Stimulated activated CD8-positive, alpha-beta memory T cell treated with anti-CD3 and anti-CD28 coated beads, Interleukin-7, amount 100 ng/mL, for 1 hour (primary cell): Measurements from ENCODE around the gene GCC1.

ENCODE experiments used
- DNase-seq, 2 donors: peaks; one replicate each; pipeline ENCODE4 v3.0.0-alpha.2; 2020; ENCODE audit warnings: low read depth in 2 of 2

The GCC1 gene

DNA sequence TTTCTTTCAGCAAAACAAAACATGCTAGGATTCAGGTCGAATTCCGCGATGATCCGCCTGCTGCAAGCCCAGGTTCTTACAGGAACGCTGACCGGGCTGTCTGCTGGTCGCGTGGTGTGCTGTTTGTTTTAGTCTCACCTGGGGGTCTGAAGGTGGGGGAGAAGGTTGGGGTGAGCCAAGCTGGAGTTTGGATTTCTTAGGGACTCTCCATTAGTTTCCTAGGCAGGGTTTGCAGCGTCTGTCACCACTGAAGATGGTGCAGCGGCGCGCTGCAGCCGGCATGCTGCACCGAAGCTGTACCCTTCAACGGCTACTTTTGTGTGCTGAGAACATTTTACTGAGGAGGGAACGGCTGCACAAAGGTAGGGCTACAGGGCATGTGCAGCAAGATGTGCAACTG, 48.7 kb downstream of the GCC1 start:
- no peak for DNase-seq

DNA sequence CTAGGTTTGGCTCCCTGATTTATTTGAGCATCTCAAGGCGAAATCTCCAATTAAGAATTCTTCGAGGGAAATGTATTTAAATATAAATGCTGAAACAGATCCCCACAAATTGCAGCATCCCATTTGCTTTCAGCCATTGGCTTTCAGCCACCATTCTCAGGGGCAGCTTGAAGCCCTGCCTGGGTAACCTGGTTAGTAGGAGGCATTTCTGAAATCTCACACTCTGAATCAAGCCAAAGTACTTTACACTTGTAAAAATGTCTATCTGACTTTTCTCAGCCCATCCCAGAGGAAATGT, 49.1 kb downstream of the GCC1 start:
- DNase-seq, result no peak

DNA sequence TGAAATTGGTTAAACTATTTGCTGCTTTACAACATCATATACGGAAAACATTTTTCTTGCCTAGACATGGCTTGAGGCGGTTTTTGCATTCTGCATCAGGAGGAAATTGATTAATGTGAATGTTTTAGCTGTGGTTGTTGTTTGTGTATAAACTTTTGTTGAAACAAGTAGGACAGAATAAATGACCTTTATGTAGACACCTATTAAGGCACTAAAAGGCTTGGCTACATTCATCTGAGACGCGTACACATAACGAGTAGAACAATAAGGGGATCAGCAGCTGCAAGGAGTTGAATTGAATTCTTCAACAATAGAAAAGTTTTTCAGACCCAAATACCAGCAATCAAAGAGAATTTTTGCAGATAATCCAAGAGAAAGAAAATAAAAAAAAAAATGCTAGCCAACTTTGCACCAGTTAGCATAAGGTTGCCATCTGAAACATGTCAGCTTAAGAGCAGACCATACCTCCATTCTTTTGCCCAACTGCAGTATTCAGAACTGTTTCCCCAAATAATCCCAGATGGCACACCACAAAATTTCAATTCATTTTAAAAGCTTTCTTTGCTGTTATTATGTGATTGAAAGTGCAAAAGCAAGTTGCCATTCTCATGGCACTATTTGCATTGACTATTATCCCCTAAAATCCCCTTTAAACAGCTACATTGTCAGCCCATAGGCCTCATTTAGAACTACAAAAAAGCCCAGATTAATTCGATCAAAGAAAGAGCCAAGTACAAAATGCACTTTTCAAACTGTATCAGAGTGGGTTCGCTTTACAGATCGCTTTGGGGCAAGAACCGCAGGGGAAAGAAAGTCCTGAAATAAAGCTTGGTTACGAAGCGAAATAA, 49.6 kb downstream of the GCC1 start:
- no peak for DNase-seq

DNA sequence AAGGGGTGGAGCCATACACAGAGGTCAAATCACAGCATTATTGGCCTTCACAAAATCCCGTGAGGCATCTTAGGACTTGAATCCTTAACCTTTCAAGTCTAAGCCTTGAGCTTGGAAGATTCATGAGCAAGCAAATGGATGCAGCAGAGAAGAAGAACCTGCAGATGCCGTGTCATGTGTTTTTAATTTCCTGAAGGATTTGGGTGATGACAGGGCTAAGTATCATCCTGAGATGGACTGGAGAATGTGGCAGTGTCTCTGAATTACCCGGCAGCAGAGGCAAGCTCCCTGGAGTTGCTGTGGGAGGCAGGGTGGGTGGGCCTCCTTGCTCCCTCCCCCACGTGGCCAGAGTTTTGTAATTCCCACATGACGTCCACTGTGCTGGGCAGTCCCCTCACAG, 50.8 kb downstream of the GCC1 start:
- no peak for DNase-seq

DNA sequence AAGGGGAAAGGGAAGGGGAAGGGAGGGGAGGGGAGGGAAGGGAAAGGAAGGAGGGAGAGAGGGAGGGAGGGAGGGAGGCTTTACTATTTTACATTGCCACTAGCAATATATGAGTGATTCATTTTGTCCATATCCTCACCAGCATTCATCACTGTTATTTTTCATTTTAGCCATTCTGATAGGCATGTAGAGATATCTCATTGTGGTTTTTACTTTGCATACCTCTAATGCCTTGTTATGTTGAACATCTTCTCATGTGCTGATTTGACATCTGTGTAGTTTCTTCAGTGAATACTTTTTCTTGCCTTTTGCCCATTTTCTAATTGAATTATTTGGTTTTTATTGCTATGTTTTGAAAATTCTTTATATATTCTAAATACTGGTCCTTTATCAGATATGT, 52.7 kb downstream of the GCC1 start:
- DNase-seq, result no peak

DNA sequence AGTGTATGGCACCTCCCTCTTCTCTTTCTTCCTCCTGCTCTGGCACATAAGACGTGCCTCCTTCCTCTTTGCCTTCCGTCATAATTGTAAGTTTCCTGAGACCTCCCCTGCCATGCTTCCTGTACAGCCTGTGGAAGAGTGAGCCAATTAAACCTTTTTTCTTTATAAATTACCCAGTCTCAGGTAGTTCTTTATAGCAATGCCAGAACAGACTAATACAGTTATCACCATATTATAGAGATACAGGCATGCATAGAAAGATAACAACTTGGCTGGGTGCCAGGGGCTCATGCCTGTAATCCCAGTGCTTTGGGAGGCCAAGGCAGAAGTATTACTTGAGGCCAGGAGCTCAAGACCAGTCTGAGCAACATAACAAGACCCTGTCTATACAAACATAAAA, 53.2 kb downstream of the GCC1 start:
- no peak for DNase-seq
